Measurements from ENCODE around the gene CYP2A7. TPM values are rescaled to one million over a fixed set of nuclear protein-coding genes. Genes with fewer than 3 reads are reported as not detected.
"Not testable (repeated sequence)": the region's sequence is repeated elsewhere in the genome, so short reads cannot be mapped to it uniquely, and the experiment has no call there.

CYP2A7 gene
- total RNA-seq, 1 donor from 2014 or later: 4.9 TPM

- H3K27ac ChIP-seq; intact Hi-C loops (cut with DNase I); DNase-seq (ENCODE audit: extremely low spot score in 2 of 2): not testable (repeated sequence)
These were observed 6.5 kb downstream of the CYP2A7 start for GRCh38 chr19:40875526-40875951.

DNA sequence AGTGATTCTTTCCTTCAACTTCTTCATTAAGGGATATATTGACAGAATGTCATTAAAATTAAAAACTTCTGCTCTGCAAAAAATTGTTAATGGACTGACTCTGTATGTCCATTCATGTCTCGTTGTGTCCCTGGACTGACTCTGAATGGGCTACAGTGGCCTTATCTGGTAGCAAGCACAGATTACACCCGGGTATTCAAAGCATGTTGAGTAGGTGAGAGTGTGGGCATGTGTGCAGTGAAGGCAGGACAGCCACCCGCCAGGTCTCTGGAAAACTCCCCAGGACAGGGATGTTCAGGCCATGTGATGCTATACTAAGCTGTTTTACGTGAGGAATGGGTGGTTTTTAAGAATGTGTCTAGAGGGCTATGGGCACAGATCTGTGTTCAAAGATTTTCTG, 7.2 kb downstream of the CYP2A7 start:
- H3K27me3 ChIP-seq; H3K36me3 ChIP-seq; H3K4me3 ChIP-seq; H3K27ac ChIP-seq; H3K4me1 ChIP-seq; H3K9me3 ChIP-seq; DNase-seq (ENCODE audit: extremely low spot score in 2 of 2); intact Hi-C loops (cut with DNase I): not testable (repeated sequence)

More at GRCh38 chr19:40875526-40875951, 6.5 kb downstream of the CYP2A7 start:
- H3K9me3 ChIP-seq, H3K36me3 ChIP-seq, H3K4me3 ChIP-seq, H3K4me1 ChIP-seq, H3K27me3 ChIP-seq: not testable (repeated sequence)
- peak in 1 of 2 donors; percentile 37 for TF ChIP-seq POLR2AphosphoS5 (IDR thresholded peaks at IDR 0.05; ENCODE audit: insufficient read depth in 1 of 2, low read depth in 1 of 2)

DNA sequence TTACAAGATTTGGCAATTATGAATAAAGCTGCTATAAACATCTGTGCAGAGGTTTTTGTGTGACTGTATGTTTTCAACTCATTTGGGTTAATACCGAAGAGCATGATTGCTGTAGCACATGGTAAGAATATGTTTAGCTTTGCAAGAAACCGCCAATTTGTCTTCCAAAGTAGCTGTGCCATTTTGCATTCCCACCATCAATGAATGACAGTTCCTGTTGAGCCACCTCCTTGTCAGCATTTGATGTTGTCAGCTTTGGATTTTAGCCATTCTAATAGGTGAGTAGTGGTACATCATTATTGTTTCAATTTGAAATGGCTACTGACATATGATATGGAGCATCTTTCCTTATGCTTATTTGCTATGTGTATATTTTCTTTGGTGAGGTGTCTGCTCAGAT, 8.2 kb downstream of the CYP2A7 start:
- H3K27ac ChIP-seq; intact Hi-C loops (cut with DNase I); H3K36me3 ChIP-seq; H3K4me3 ChIP-seq; H3K9me3 ChIP-seq; H3K4me1 ChIP-seq; H3K27me3 ChIP-seq; DNase-seq (ENCODE audit: extremely low spot score in 2 of 2): not testable (repeated sequence)

DNA sequence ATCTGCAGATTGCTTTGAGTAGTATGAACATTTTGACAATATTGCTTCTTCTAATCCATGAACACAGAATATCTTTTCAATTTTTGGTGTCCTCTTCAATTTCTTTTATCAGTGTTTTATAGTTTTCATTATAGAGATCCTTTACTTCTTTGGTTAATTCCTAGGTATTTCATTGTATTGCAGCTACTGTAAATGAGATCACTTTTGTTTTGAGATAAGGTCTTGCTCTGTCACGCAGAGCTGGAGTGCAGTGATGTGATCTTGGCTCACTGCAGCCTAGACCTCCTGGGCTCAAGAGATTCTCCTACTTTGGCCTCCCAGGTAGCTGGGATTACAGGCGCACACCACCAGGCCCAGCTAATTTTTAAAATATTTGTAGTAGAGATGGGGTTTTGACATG, 9.8 kb downstream of the CYP2A7 start:
- TF ChIP-seq, protein P1, sequence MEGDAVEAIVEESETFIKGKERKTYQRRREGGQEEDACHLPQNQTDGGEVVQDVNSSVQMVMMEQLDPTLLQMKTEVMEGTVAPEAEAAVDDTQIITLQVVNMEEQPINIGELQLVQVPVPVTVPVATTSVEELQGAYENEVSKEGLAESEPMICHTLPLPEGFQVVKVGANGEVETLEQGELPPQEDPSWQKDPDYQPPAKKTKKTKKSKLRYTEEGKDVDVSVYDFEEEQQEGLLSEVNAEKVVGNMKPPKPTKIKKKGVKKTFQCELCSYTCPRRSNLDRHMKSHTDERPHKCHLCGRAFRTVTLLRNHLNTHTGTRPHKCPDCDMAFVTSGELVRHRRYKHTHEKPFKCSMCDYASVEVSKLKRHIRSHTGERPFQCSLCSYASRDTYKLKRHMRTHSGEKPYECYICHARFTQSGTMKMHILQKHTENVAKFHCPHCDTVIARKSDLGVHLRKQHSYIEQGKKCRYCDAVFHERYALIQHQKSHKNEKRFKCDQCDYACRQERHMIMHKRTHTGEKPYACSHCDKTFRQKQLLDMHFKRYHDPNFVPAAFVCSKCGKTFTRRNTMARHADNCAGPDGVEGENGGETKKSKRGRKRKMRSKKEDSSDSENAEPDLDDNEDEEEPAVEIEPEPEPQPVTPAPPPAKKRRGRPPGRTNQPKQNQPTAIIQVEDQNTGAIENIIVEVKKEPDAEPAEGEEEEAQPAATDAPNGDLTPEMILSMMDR (IDR thresholded peaks at IDR 0.05): no peak
- no peak for TF ChIP-seq POLR2AphosphoS5 (IDR thresholded peaks at IDR 0.05; ENCODE audit: insufficient read depth in 1 of 2, low read depth in 1 of 2)
- no peak for TF ChIP-seq POLR2A (IDR thresholded peaks at IDR 0.05)
- H3K4me1 ChIP-seq: no peaks in the 10 kb centered on the region
- no peak overlapping the region for H3K27ac ChIP-seq
- no peaks in the 10 kb centered on the region for H3K36me3 ChIP-seq
- H3K4me3 ChIP-seq: no peak overlapping the region
- DNase-seq (ENCODE audit: extremely low spot score in 2 of 2): no peak
- H3K9me3 ChIP-seq: no peaks in the 10 kb centered on the region
- intact Hi-C loops (cut with DNase I): no loop called here
- no peaks in the 10 kb centered on the region for H3K27me3 ChIP-seq

DNA sequence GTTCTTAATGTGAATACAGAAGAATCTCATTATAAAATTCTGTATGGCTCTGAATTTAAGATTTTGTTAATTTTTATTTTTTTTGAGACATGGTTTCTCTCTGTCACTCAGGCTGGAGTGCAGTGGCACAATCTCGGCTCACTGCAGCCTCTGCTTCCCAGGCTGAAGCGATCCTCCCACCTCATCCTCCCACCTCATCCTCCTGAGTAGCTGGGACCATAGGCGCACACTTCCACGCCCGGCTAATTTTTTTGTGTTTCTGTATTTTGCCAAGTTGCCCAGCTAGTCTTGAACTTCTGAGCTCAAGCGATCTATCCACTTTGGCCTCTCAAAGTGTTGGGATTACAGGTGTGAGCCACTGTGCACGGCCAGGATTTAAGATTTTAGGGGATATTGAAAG, 14.3 kb downstream of the CYP2A7 start:
- H3K4me1 ChIP-seq: no peaks in the 10 kb centered on the region
- intact Hi-C loops (cut with DNase I): no loop called here
- no peak overlapping the region for H3K27ac ChIP-seq

GRCh38 chr19:40864739-40865496, 17.1 kb downstream of the CYP2A7 start:
- intact Hi-C loops (cut with DNase I): not testable (repeated sequence)

More for the DNA sequence above, 14.3 kb downstream of the CYP2A7 start:
- Histone ChIP-seq H3K36me3 (no peaks in the 10 kb centered on the region), H3K9me3 (no peaks in the 10 kb centered on the region), H3K27me3 (no peaks in the 10 kb centered on the region), H3K4me3 (no peak overlapping the region)
- DNase-seq (ENCODE audit: extremely low spot score in 2 of 2): no peak
- TF ChIP-seq POLR2AphosphoS5 (IDR thresholded peaks at IDR 0.05; ENCODE audit: insufficient read depth in 1 of 2, low read depth in 1 of 2): no peak
- no peak for TF ChIP-seq POLR2A (IDR thresholded peaks at IDR 0.05)
- TF ChIP-seq, protein P1 (IDR thresholded peaks at IDR 0.05): no peak

GRCh38 chr19:40862785-40863184, 19.2 kb downstream of the CYP2A7 start:
- no peak overlapping the region for H3K4me3 ChIP-seq
- TF ChIP-seq, protein P1 (IDR thresholded peaks at IDR 0.05): no peak
- TF ChIP-seq POLR2AphosphoS5 (IDR thresholded peaks at IDR 0.05; ENCODE audit: insufficient read depth in 1 of 2, low read depth in 1 of 2) (no peak), POLR2A (IDR thresholded peaks at IDR 0.05) (no peak)
- DNase-seq (ENCODE audit: extremely low spot score in 2 of 2): no peak
- no peaks in the 10 kb centered on the region for H3K36me3 ChIP-seq
- intact Hi-C loops (cut with DNase I): no loop called here
- H3K27me3 ChIP-seq: no peaks in the 10 kb centered on the region
- H3K9me3 ChIP-seq: no peaks in the 10 kb centered on the region
- peak overlapping the region; percentile 61 for H3K27ac ChIP-seq
- no peaks in the 10 kb centered on the region for H3K4me1 ChIP-seq

More at GRCh38 chr19:40864739-40865496, 17.1 kb downstream of the CYP2A7 start:
- H3K27ac ChIP-seq; H3K27me3 ChIP-seq; H3K4me1 ChIP-seq; H3K4me3 ChIP-seq; DNase-seq (ENCODE audit: extremely low spot score in 2 of 2); H3K36me3 ChIP-seq; H3K9me3 ChIP-seq: not testable (repeated sequence)

All from vagina (tissue), 2 donors.